Measurements from ENCODE around the gene SFXN5.

SFXN5 gene

DNA sequence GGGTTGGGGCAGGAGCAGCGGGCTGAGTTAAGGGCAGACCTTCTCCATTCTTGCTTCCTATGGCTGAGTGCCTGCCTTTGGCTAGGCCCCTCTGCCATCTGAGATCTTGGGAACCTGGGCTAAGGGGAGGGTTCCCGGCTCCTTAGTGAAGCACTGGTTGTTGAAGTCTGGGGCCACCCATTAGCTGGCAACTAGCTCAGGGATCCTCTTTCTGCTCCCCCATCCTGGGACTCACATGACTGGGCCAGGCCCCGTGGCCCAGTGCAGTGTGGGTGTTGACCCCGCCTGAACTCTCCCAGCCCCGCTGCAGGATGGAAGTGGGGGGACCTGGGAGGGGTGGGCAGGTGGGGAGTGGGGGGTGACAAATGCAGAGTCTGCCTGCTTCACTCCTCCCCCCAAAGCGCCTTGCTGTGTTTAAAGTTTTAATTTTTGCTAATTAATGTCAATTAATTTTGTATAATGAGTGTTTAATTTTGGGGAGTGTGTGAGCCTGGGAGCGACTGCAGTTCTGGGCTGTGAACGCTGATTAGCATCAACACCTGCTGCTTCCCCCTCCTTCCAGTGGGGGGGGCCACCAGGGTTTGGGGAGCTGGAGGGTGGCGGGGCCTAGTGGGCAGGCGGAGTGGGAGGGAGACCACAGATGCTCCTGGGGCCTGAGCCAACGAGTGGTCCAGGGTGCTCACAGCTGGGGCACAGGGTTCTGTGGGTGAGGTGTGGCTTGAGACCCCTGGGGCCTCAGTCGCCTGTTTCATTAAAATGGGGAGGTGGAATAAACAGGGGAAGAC lies 99.0 kb downstream of the SFXN5 start:
- no peak for DNase-seq

DNA sequence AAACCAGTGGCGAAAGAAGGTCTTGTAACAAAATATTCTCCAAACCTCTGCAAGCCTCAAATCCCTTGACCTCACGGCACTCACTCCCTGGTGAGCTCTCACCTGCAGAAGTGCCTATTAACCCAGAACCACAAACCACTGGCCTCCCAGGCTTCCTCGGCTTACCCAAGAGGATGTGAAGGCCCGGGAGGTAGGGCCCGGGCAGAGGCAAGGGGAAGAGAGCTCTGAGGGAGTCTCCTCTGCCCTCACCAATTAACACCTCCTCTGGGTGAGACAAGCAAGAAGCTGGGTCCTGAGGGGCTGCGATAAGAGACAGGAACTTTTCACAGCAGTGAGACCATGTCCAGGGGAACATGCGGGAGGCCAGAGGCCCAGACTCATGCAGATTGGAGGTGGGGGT lies 100.5 kb downstream of the SFXN5 start:
- no peak for DNase-seq

DNA sequence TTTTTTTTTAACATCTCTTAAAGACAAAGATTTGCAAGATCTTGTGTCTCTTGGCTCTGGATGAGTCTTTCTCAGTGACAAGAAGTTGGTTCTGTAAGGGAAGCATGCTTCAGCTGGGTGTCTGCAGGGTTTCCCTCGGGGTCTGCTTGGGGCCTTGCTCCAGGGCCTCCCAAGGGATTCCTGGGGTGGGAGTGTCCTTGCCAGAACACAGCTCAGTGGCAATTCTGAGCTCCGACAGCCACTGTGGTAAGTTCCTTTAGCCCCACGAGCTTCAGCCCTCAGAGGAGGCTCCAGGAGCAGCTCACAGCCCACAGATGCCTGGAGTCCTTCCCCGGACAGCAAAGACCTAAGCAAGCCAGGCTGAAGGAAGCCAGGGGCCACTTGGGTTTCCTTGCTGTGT lies 101.8 kb downstream of the SFXN5 start:
- no peak for DNase-seq

DNA sequence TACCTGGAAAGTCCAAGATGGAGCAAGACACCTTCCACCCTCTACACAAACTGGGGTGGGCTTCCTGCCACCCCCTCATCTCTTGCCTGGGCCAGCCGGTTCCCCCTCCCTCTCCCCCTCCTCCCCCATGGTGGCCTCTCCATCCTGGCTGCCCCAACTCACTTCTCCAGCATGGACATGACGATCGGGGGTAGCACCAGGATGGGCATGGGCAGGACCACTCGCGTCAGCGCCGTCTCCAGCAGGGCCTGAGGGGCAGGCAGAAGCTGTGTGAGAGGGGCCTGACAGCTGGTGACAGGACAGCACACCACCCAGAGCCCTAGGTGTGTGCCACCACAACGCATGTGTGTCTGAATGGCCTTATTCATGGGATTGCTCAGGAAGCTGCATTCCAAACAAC lies 103.2 kb downstream of the SFXN5 start:
- no peak for DNase-seq

DNA sequence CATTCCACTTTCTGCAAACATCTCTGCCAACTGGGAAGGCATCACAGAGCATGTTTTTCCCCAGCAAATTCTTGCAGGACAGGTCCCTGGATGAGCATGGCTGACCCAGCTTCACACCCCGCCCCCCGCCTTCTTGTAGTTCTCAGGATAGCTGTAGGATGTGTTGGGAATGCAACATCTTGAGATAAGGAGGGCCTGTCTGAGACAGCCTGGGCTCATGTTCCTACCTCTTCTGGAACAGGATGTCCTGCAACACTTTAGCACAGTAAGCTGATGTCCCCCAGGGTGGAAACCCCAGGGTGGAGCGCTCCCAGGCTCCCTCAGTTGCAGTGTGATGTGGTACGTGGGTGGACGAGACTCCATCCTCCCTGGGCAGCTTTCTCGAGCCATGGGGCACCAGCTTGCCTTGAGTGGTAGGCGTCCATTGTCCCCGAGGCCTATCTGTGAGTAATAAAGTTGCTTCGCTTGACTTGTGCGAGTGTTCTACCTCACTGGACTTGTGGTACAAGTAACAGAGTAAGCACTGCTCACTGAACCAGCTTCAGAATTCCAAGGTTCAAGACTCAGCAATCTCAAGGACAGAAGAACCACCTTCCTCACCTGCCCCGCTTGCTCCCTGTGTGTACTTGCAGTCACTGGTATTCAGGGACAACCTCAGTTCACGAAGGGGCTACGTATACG lies 105.6 kb downstream of the SFXN5 start:
- no peak for DNase-seq

DNA sequence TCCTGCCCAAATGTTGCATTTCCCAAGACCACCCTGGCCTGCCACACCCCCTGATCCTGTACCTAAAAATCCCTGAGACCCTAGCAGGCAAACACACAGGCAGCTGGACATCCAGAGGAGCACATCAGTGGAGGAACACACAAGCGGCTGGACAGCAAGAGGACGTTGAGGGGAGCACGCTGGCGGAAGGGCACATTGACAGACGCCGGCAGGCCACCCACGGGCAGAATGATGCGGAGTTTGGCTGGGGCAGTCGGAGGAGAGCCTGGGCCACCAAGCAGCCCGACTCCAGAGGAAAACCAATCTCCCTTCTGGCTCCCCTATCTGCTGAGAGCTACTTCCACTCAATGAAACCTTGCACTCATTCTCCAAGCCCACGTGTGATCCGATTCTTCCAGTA lies 106.5 kb downstream of the SFXN5 start:
- no peak for DNase-seq

DNA sequence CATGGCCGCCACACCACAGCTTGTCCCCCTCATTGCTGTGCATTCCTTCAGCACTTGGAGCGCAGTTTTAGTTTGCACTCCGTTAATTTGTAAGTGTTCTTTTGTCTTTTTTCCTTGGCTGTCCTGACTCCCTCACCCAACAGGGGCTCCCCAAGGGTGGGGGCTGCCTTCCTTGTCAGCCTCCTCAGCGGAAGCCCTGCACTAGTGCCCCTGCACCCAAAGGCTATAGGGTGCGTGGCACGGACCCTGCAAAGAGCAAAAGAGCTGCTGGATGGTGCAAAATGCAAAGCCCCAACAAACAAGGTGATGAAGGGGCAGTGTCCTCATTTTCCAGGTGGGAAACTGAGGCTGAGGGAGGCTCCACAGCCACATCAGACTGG lies 107.4 kb downstream of the SFXN5 start:
- DNase-seq, result no peak

DNA sequence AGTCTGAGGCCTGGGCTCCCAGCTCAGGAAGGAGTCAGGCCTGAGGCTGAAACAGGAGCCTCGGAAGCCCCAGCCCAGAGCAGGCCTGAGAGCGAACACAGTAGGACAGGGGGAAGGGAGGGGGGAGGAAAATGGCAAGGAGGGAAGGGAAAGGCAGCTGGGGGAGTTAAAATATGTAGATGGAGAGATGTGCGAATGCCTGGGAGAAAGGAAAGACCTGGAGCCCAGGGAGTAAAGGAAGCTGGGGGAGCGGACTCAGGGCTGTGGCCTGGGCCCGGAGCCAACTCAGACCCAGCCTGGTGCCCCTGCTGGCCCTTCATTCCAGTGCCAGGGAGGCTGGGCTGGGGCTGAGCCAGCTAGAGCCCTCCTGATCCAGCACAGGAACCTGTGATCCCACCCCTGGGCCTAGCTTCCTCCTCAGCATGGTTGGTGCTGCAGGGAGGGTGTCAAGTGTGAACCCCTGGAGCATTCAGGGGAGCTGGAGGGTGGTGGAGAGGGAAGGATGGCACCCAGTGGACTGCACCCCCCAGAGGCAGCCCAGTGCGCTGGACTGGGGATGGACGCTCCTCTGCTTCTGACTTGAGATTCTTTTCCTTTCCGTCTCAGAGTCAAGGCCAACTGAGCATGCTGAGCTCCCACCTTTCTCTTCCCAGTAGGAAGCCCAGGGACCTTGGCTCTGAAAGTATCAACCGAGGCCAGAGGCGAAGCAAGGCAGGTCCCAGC lies 107.9 kb downstream of the SFXN5 start:
- no peak for DNase-seq

DNA sequence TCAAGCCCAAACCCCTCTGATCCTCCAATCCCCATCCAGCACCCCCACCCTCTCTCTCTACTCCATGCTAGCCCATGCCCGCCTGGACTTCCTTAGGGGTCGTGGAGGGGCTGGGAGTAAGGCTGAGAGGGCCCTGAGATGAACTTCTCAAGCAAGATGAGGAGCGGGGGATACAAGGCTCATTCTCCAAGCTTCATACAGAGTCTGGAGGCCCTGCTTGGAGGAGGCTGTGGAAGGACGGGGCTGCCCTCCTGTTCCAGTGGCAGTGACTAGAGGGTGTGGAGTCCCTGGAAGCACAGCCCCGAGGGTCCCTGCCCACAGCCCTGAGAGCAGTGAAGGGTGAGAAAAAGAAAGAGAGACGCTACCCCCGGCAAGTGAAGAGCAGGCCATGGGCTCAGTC lies 108.6 kb downstream of the SFXN5 start:
- DNase-seq, result no peak

DNA sequence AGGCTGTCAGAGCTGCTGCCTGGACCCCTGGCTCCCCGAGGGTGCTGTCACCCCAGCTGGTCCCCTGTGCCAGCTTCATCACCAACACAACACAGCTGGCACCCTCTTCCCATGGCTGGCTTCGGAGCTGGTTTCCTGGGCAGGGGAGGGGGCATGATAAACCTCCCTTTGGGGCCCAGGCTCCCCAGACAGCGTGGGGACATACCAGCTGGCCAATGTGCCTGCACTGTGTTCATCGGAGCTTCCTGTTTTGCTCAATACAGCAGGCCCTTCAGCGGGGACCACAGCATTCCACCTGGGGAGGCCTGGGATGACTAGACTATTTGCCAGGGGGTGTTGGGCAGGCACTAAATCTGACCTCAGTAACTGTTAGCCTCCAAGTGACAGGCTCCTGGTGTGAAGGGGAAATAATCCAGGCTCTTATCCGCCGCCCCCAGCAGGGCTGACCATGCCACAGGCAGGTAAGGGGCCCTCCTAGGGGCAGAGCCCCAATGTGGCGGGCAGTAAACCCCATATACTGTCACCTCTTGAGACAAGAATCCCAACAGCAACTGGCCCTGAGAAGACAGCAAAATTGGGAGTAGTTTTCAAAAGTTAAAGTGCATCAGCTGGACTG lies 109.6 kb downstream of the SFXN5 start:
- no peak for DNase-seq

DNA sequence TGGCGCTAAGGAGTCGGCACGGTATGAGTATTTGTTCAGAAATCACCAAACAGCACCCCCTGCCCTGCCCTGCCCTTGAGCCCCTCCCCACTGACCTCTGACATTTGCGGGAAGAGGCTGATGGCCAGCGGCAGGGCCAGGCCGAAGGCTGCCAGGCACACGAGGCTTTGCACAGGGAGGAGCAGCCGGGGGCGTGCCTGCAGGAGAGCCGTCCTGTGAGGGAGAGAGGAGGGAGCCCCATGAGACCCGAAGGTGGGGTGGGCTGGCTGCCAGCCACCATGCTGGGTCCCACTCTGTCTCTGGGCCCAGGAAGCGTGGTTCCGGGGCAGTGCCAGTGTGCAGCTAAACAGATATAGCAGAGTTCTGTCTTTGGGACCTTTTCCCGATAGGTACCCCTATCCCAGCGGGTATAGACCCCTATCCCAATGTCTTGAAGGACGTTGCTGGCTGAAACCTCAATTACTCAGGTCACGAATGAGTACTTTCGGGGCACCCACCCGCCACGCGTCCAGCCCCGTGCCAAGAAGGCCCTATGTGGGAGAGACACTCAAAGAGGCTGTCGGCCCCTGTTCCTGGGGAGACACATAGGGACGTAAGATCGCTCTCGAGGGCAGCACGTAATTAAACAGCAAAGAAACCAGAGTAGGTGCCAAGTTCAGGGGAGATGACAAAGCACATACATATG lies 110.3 kb downstream of the SFXN5 start:
- no peak for DNase-seq

DNA sequence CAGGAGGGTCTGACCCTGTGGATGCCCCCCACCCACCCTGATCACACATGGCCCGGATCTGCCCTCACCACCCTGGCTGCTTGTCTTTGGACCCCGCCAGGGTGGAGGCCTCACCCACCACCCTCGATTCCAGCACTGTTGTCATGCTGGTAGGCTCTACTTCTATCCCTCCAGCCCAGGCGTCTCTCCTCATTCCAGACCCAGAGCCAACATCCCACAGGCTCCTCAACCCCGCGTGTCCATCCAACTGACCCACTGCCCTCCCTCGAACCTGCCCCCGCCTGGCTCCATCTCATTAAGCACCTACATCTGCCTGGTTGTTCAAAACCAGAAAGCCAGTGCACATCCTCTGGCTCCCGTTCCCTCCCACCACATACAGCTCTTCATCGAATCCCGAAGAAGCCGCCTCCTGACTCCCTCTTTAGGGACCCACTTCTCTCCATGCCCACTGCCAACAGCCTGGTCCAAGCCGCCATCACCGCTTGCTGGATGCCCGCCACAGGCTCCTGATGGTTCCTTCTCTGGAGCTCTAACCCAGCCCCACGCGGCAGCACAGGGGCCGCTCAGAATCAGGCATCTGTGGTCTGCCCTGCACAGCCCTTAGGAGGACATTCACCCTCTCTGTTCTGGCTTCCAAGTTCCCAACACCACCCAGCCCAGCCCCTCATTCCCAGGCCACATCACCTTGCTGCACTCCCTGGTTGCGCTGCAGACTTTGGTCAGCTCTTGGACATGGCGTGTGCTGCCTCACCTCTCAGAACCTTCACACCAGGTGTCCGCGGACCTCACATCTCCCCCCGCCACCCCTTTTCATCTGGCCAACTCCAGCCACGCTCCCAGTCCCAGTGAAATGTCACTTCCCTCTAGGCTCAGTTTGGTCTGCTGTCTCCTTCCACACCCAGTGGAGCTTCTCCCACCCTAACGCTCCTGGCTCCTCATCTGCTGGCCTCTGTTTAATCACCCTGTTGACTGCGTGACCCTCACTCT lies 111.2 kb downstream of the SFXN5 start:
- no peak for DNase-seq

DNA sequence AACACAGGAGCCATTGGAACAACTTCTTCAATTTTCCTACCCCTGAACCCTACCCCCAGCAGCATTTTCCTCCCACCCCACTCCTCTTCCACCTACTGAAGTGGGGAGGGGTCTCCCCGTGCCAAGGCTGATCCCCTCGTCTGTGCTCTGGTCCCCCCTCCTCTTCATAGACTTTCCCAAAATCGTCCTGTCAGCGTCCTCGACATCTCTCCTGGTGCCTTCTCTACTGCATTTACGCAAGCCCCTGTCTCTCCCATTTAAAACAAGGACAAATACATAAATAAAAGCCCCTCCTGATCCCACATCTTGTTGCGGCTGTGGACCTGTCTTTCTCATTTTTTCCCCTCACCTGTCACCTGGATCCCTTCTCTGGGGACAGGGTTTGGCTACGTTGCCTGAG lies 112.0 kb downstream of the SFXN5 start:
- DNase-seq, result no peak

DNA sequence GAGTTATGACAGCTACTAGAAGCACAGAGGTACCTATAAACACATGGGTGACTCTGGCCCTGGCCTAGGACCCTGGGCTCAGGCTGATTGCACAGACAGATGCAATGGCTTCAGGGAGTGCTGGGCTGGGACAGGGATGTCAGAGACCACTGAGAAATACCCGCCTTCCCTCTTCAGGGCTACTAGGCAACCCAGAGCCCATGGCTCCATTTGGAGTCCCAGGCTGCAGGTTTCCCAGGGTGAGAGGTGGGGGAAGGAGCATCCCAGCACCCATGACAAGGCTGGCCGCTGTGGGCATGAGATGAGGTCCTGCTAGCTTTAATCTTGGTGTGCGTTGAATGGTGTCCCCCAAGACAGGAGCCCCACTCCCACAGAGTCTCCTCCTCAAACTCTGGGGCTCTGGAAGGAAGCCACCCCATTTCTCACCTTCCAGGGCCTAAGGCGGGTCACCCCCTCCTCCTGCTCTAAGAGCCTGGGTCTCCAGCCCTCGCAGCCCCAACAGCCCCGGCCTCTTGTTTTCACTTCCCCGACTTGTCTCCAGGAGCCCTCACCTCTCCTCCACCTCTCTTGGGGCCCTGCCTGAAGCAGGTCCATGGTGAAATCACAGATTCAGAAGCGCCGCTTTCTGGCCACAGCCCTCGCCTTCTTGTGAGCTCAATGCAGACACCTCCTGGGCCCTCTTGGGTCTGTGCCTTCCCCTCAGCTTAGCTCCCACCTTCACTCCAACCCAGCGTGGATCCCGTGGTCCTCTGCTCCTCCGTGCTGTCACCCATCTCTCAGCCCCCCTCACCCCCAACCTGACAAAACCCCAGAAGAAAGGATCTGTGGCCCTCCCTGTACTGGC lies 112.7 kb downstream of the SFXN5 start:
- DNase-seq, result no peak

DNA sequence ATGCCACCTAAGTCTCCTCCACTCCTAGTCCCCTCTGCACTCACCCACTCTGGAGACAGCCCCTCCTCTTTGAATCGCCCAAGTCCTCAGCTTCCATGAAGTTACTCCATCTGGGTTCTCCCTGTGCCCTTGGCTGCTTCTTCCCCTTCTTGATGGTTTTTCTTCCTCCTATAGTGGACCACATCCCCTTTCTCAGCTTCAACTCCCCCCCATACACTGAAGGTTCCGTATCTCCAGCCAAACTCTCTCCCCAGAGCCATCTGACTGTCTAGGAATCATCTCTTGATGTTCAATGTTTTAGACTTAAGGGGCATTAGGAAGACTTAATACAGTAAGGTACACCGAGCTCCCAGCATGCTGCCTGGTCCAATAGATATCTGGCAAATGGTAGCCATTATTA lies 114.6 kb downstream of the SFXN5 start:
- no peak for DNase-seq

DNA sequence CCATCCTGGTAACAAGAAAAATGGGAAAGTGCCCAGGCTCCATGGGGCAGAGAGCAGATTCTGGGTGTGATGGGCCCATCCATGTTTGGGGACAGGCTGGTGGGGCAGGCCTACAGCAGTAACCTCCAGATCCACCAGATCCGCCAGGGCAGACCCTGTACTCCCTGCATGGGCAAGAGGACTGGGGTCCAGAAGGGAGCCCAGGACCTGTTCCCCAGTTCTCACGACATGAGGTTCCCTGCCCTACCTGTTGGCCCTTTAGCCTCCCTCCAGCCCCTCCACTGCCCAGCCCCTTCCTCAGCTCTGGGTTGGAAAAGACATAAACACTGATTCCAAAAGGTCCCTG lies 115.5 kb downstream of the SFXN5 start:
- DNase-seq, result no peak

DNA sequence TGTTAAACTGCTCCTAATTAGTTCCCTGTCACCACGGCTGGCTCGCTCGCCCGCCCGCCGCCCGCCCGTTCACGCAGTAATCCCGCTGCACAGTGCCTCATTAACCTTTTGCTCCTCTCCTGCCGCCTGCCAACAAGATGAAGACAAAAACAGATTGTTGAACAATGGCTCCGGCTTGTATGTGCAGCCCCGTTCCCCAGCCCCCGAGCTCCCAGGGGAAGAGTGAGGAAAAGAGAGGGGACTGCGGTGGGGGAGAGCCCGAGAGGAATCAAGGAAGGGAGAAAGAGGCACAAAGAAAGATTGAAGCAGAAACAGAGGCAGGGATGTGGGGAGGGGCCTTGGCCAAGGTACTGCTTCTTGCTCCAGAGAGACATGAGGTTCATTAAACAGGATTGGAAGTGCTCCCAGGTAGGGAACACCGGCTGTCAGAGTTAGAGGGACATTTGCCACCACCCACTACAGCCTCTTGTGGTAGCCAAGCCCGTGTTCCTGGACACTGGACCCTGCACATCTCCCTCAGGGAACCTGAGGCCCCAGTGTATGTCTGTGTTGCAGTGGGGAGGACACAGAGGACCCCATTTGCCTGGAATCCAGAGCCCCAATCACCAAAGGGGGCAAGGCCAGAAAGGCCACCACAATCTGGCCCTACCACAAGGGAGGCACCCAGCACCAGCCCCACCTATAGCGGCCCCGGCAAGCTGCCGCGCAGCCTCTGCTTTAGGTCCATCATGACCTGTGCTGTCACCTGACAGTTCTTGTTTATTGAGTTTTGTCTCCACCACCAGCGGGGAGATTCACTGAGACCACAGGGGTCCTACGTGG lies 116.1 kb downstream of the SFXN5 start:
- DNase-seq, result no peak

DNA sequence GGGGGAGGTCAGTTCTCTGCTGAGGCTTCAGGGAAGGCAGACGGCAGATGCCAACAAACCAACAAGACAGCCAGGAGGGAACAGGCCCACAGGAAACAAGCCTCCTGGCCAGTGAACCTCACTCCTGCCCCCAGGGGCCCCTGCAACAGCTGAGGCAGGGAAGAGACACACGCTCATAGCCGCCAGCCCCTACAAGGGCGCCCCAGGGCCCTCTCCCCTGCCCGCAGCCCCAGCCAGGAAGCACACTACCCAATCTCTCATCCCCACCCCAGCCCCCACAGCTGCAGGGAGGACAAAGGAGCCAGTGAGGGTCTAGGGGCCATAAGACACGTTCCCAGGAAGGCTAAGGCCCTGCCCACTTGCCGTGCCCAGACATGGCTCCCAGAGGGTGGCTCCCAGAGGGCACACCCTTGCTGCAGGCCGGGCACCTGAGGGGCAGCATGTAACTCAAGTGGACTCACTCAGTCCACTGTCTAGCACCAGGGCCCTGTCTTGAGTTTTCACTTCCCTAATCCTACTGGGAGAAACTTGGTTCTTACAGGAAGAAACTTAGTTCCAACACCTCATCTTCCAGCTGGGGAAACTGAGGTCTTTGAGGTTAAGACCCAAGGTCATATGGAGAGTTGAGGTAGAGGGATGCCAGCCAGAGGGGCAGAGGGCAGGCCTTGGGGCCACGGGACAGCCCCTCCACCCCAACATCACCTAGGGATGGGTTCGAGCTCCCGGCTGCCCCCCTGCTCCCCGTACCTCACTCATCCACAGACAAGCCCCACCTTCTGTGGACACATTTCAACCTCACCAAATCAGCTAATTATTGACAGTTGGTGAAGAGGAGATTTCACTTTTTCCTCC lies 116.9 kb downstream of the SFXN5 start:
- DNase-seq, result no peak

DNA sequence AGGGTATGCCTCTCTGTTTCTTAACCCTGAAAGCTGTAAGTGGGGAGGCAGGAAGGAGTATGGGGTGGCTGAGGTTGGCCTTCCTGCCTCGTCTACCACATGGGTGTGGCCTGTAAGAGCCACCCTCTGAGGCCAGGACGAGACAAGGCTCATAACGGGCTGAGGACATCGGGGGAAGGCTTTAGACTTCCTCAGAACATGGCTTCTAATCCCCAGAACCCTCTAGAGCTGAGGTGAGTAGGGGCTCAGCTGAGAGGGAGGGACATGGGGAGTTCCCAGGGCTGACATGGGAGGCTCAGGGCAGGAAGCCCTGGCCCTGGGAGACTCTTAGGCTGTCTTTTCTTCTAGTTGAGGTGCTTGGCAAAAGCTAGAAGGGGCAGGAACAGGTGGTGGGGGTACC lies 117.5 kb downstream of the SFXN5 start:
- no peak for DNase-seq

Measured in DMS79 (cell line).